Stimulated activated CD4-positive, alpha-beta T cell treated with anti-CD3 and anti-CD28 coated beads, Interleukin-15, amount 100 ng/mL, for 48 hours (primary cell): ENCODE results near the gene GLS2.
"Not testable (repeated sequence)": the region's sequence is repeated elsewhere in the genome, so short reads cannot be mapped to it uniquely, and the experiment has no call there.

ENCODE experiments used
- DNase-seq, 2 donors: peaks; one replicate each; pipeline ENCODE4 v3.0.0-alpha.2; 2020; ENCODE audit warnings: low read depth in 2 of 2

Gene GLS2

GRCh38 chr12:56448860-56449621 lies 38.9 kb downstream of the GLS2 start, which contains the start of gene TIMELESS:
TSS of gene TIMELESS (minus strand) at chr12:56449426. CDS start at chr12:56434170, 15,256 bp downstream.
- DNase-seq, result peak; percentile 70 to 82

- DNase-seq, result not testable (repeated sequence)
Observed at GRCh38 chr12:56443208-56443607, 44.8 kb downstream of the GLS2 start.

- DNase-seq, result no peak
Observed at GRCh38 chr12:56437430-56438176, 50.4 kb downstream of the GLS2 start.

- DNase-seq, result no peak
Observed at GRCh38 chr12:56434828-56435227, 53.1 kb downstream of the GLS2 start.

DNA sequence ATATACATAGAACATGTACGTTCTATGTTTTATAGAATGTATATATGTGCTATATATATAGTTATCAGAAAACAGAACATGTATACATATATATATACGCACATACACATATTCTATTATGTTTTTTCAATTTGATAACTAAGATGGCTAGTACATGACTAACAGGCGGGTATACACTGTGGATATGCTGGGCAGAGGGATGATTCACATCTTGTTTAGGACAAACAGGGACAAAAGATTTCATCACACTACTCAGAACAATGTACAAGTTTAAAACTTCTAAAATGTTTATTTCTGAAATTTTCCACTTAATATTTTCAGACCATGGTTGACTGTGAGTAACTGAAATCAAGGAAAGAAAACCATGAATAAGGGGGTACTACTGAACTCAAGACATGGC lies 56.1 kb downstream of the GLS2 start:
- DNase-seq, result no peak

- no peak for DNase-seq
Observed at GRCh38 chr12:56431288-56431687, 56.7 kb downstream of the GLS2 start.

- DNase-seq, result no peak
Observed at GRCh38 chr12:56425940-56426438, 62.0 kb downstream of the GLS2 start.

DNA sequence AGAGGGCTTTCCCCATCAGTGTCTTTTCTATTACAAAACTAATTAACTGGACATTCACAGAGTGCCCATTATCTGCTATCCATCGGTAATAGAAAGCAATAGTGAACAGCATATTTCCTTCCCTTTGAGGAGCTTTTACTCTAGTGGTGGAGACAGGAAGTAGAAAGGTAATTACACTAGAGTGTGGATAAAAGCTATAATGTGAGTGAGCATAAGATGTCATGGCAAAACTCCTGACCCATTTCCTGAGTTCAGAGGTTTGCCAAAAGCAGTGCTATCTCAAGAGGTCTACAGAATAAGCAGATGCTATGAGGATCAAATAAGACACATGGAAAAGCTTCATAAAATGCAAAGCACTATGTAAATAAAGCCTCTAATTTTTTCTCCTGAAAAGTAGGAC lies 62.8 kb downstream of the GLS2 start:
- no peak for DNase-seq
